Measurements from ENCODE around the gene BCL2L15.

The BCL2L15 gene

DNA sequence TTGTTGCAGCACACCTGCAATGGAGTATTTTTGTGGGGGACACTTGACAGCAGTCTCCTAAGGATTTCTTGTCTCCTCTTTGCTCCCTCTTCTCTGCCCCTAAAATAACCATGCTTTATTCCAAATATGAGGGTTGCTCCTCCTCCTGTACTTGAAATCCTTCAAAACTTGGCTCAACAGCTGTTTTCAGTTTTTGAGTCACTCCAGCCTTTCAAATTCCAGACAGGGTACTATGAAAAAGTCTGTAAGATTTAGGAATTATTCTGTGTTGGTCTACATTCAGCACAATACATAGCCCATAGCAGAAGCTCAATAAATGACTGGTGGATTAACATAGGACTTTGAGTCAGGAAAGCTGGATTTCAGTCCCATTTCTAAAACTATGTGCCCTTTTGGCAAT lies 11.7 kb upstream of the BCL2L15 start:
- no peak for TF ChIP-seq EZH2 (IDR thresholded peaks at IDR 0.05; ENCODE audit: borderline replicate concordance, low read depth, low read length, severe bottlenecking)
- TF ChIP-seq, protein P1, sequence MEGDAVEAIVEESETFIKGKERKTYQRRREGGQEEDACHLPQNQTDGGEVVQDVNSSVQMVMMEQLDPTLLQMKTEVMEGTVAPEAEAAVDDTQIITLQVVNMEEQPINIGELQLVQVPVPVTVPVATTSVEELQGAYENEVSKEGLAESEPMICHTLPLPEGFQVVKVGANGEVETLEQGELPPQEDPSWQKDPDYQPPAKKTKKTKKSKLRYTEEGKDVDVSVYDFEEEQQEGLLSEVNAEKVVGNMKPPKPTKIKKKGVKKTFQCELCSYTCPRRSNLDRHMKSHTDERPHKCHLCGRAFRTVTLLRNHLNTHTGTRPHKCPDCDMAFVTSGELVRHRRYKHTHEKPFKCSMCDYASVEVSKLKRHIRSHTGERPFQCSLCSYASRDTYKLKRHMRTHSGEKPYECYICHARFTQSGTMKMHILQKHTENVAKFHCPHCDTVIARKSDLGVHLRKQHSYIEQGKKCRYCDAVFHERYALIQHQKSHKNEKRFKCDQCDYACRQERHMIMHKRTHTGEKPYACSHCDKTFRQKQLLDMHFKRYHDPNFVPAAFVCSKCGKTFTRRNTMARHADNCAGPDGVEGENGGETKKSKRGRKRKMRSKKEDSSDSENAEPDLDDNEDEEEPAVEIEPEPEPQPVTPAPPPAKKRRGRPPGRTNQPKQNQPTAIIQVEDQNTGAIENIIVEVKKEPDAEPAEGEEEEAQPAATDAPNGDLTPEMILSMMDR (IDR thresholded peaks at IDR 0.05; ENCODE audit: borderline replicate concordance, extremely low read depth, low read length, poor library complexity, severe bottlenecking): no peak
- H3K4me1 ChIP-seq (ENCODE audit: insufficient read depth, low read length): peaks cover 24% of the 10 kb centered on the region
- peaks cover 84% of the 10 kb centered on the region for H3K36me3 ChIP-seq (ENCODE audit: insufficient read depth, low read length)
- ATAC-seq (ENCODE audit: insufficient read depth, low read depth): no peak
- no peak overlapping the region for H2AFZ ChIP-seq (ENCODE audit: low read depth, low read length)
- H3K79me2 ChIP-seq (ENCODE audit: insufficient read depth, low read length): peaks cover 14% of the 10 kb centered on the region
- H3K9me3 ChIP-seq (ENCODE audit: insufficient read depth, low read length, severe bottlenecking): no peaks in the 10 kb centered on the region
- H3K9ac ChIP-seq (ENCODE audit: low read depth, low read length): no peak overlapping the region
- H4K20me1 ChIP-seq (ENCODE audit: insufficient read depth, low read length): no peaks in the 10 kb centered on the region
- no peaks in the 10 kb centered on the region for H3K27me3 ChIP-seq (ENCODE audit: insufficient read depth, low read length, poor library complexity)
- H3K4me2 ChIP-seq (ENCODE audit: insufficient read depth, low read length): no peak overlapping the region
- no peak overlapping the region for H3K4me3 ChIP-seq (ENCODE audit: low read depth in 1 of 2, low read length in 2 of 2)
- H3K27ac ChIP-seq (ENCODE audit: low read length): no peak overlapping the region
- no peak for DNase-seq

DNA sequence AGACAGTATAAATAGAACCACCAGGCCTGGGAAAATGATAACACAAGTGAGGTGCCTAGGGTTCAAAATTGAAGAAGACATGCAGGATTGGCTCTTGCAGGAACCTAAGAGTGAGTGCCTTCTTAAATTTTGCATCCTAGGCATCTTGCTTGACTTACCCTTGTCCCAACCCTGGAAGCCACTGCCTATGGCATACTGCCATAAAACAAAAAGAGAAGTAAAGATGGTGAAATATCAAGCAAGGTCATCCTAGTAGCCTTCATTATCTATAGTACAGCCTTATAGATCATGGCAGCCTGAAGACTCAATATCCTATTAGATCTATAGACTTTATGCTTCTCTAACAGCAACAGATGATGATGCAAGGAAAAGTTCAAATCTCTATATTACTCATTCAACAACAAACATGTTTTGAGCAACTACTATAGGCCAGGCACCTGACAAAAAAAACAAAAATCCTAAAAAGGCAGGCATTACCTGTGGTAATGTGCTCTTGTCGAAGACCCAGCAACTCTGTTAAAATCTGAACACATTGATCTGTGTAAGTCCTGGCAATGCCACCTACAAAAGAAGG lies 10.9 kb upstream of the BCL2L15 start:
- no peak for ATAC-seq (ENCODE audit: insufficient read depth, low read depth)
- H3K4me2 ChIP-seq (ENCODE audit: insufficient read depth, low read length): no peak overlapping the region
- TF ChIP-seq, protein P1 (IDR thresholded peaks at IDR 0.05; ENCODE audit: borderline replicate concordance, extremely low read depth, low read length, poor library complexity, severe bottlenecking): no peak
- TF ChIP-seq EZH2 (IDR thresholded peaks at IDR 0.05; ENCODE audit: borderline replicate concordance, low read depth, low read length, severe bottlenecking): no peak

DNA sequence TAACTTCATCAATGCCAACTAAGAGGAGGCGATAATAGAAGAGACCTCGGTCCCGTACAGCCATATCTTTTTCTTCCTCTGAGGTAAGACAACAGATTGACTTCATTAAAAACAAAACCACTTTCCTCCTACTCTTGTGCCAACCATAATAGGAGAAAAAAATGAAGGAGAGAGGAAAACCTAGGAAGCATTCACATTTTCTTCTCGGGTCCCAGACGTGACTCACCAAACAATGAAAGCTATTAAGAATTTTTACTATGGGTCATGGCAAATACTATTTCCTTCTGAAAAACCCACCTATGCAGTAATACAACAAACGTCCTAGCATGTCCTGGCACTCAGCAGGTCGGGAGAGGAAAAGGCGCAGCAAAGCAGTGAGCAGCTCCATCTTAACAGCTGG lies 8.6 kb upstream of the BCL2L15 start:
- H3K4me2 ChIP-seq (ENCODE audit: insufficient read depth, low read length): no peak overlapping the region
- H3K27ac ChIP-seq (ENCODE audit: low read length): no peak overlapping the region
- peaks cover 67% of the 10 kb centered on the region for H3K36me3 ChIP-seq (ENCODE audit: insufficient read depth, low read length)
- TF ChIP-seq, protein P1 (IDR thresholded peaks at IDR 0.05; ENCODE audit: borderline replicate concordance, extremely low read depth, low read length, poor library complexity, severe bottlenecking): no peak
- no peak for TF ChIP-seq EZH2 (IDR thresholded peaks at IDR 0.05; ENCODE audit: borderline replicate concordance, low read depth, low read length, severe bottlenecking)
- no peaks in the 10 kb centered on the region for H3K79me2 ChIP-seq (ENCODE audit: insufficient read depth, low read length)
- no peaks in the 10 kb centered on the region for H3K4me1 ChIP-seq (ENCODE audit: insufficient read depth, low read length)
- no peak overlapping the region for H3K4me3 ChIP-seq (ENCODE audit: low read depth in 1 of 2, low read length in 2 of 2)
- H2AFZ ChIP-seq (ENCODE audit: low read depth, low read length): no peak overlapping the region
- ATAC-seq (ENCODE audit: insufficient read depth, low read depth) (no peak), DNase-seq (no peak)
- H3K9me3 ChIP-seq (ENCODE audit: insufficient read depth, low read length, severe bottlenecking): no peaks in the 10 kb centered on the region
- no peak overlapping the region for H3K9ac ChIP-seq (ENCODE audit: low read depth, low read length)
- H4K20me1 ChIP-seq (ENCODE audit: insufficient read depth, low read length): no peaks in the 10 kb centered on the region
- H3K27me3 ChIP-seq (ENCODE audit: insufficient read depth, low read length, poor library complexity): no peaks in the 10 kb centered on the region

More for the DNA sequence above, 10.9 kb upstream of the BCL2L15 start:
- H3K27ac ChIP-seq (ENCODE audit: low read length): no peak overlapping the region
- no peaks in the 10 kb centered on the region for H4K20me1 ChIP-seq (ENCODE audit: insufficient read depth, low read length)
- H3K9ac ChIP-seq (ENCODE audit: low read depth, low read length): no peak overlapping the region
- H3K79me2 ChIP-seq (ENCODE audit: insufficient read depth, low read length): peaks cover 6% of the 10 kb centered on the region
- H3K4me3 ChIP-seq (ENCODE audit: low read depth in 1 of 2, low read length in 2 of 2): no peak overlapping the region
- H2AFZ ChIP-seq (ENCODE audit: low read depth, low read length): no peak overlapping the region
- peaks cover 87% of the 10 kb centered on the region for H3K36me3 ChIP-seq (ENCODE audit: insufficient read depth, low read length)
- no peak for DNase-seq
- H3K9me3 ChIP-seq (ENCODE audit: insufficient read depth, low read length, severe bottlenecking): no peaks in the 10 kb centered on the region
- H3K27me3 ChIP-seq (ENCODE audit: insufficient read depth, low read length, poor library complexity): no peaks in the 10 kb centered on the region
- H3K4me1 ChIP-seq (ENCODE audit: insufficient read depth, low read length): peaks cover 16% of the 10 kb centered on the region
